ENCODE measurements around the gene SMAD3. TPM values are rescaled to one million over a fixed set of nuclear protein-coding genes. Genes with fewer than 3 reads are reported as not detected.

Gene SMAD3
- total RNA-seq, 1 donor from 2014 or later: 25.7 TPM

DNA sequence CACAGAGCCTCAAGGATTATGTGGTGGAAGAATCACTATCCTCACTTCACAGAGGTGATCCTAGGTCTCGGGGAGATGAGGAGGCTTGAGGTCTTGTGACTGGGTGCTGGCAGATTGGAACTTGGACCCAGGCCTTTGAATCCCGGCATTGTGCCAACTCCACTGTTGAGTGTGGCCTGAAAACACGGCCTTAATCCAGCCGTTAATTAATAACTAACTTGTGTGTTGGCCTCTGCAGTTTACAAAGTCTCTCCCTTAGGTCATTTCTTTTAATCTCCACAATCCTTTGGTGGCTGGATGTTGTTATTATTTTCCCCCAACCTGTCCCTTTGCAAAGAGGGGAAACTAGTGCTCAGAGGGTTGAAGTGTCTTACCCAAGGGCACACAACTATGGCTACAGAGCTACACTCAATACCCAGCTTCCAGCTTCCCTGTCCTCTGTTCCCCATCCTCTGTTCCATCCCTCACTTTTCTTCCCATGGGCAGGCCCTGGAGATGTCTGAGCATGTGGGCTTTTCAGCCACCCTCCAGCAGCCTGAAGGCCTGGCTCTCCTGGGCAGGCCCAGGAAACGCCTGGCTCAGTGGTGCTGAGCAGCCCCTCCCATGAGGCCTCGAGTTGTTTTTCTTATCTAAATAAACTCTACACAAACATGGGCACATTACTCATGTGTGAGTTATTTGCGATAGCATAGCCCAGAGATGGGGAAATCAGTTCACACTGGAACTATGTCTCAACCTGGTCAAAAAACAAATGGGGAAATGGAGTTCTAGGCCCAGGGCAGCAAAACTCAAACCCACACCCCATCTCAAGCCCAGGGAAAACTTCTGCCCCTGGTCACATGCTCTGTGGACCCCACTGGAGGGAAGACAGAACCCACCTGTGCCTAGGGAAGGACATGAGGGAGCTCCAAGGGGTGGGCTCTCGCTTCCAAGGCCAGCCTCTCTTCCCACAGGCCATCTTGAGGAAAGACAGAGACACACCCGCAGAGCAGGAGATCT, 16.8 kb upstream of the SMAD3 start:
- intact Hi-C loops (cut with DNase I): no loop called here
- H3K36me3 ChIP-seq: no peaks in the 10 kb centered on the region
- H3K9me3 ChIP-seq: no peaks in the 10 kb centered on the region
- ATAC-seq: peak; percentile 91 to 93
- no peaks in the 10 kb centered on the region for H3K27me3 ChIP-seq (ENCODE audit: low read depth)
- H3K27ac ChIP-seq: peak overlapping the region; percentile 83
- peaks cover 50% of the 10 kb centered on the region for H3K4me1 ChIP-seq
- H3K4me3 ChIP-seq: no peak overlapping the region
- DNase-seq: peak; percentile 77
- TF ChIP-seq CTCF (IDR thresholded peaks at IDR 0.05): no peak

DNA sequence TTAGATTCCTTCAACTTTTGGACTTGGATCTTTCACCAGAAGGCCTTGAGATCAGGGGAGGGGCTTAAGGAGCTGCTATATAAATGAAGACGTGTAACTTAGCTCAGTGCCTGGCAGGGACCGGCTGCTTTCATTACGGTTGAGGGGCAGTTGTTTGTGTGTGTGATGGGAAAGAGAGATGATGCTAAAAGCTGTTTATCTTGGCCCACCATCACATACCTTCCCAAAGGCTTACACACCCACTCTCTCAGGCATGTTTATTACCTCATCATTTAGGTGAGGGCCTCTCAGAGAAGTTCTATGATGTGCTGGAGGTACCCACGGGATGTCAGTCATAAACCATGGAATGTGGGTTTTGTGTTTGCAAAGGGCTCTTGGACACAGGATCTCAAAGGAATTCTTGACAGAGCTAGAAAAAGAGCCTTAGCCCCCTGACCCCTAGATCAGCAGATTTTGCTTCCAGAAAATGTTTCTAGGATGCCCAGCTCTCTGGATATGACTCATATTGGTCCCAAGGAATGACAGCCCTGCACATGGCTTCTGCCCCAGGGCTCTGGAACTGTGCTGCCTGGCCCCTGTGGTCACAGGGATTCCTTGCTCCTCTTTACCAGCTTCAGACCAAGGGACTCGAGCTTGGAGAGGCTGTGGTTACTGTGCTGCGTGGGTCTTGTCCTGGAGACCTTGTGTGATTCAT, 15.9 kb upstream of the SMAD3 start:
- no peak overlapping the region for H3K4me3 ChIP-seq
- peak; percentile 61 to 68 for ATAC-seq

GRCh38 chr15:67050062-67050461, 15.3 kb upstream of the SMAD3 start:
- H3K4me3 ChIP-seq: no peak overlapping the region
- ATAC-seq (peak; percentile 46 to 63), DNase-seq (no peak)
- no peaks in the 10 kb centered on the region for H3K9me3 ChIP-seq
- peak overlapping the region; percentile 83 for H3K27ac ChIP-seq
- intact Hi-C loops (cut with DNase I): no loop called here
- H3K4me1 ChIP-seq: peaks cover 42% of the 10 kb centered on the region
- no peak for TF ChIP-seq CTCF (IDR thresholded peaks at IDR 0.05)
- H3K27me3 ChIP-seq (ENCODE audit: low read depth): no peaks in the 10 kb centered on the region
- H3K36me3 ChIP-seq: no peaks in the 10 kb centered on the region

More for the DNA sequence above, 15.9 kb upstream of the SMAD3 start:
- no peaks in the 10 kb centered on the region for H3K36me3 ChIP-seq
- no peak for DNase-seq
- peak overlapping the region; percentile 83 for H3K27ac ChIP-seq
- peaks cover 45% of the 10 kb centered on the region for H3K4me1 ChIP-seq
- no peaks in the 10 kb centered on the region for H3K9me3 ChIP-seq
- intact Hi-C loops (cut with DNase I): no loop called here
- H3K27me3 ChIP-seq (ENCODE audit: low read depth): no peaks in the 10 kb centered on the region
- no peak for TF ChIP-seq CTCF (IDR thresholded peaks at IDR 0.05)

DNA sequence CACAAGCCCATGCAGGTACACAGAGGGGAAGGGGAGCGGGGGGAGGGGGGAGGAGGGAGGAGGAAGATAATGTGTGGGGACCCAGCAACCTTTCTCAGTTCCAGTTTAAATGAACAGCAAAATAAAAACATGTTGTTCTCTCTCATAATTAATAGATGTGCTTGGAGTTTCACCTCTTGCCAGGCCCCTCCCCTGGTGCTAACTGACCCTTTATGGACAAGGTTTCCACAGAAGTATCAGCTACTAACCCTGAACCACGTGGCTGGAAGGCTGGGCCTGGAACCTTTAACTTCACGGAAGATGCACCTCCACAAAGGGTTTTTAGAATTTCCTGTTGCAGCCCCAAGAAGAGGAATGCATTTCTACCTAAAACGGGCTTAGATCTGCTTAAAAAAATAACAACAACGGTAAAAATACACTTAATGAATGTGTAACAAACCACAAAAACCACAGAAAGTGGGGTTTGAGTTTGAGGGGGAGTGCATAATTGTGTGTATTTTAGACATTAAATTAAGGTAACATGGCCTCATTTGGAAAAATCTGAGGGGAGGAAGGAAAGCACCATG, 14.8 kb upstream of the SMAD3 start:
- ATAC-seq: no peak
- intact Hi-C loops (cut with DNase I): no loop called here
- Histone ChIP-seq H3K4me1 (peaks cover 42% of the 10 kb centered on the region), H3K4me3 (no peak overlapping the region), H3K27ac (peak overlapping the region; percentile 83), H3K9me3 (no peaks in the 10 kb centered on the region), H3K27me3 (ENCODE audit: low read depth) (no peaks in the 10 kb centered on the region), H3K36me3 (no peaks in the 10 kb centered on the region)
- no peak for TF ChIP-seq CTCF (IDR thresholded peaks at IDR 0.05)
- DNase-seq: no peak

All from lower lobe of right lung (tissue), 2 donors.